Endothelial cell of umbilical vein (primary cell): Measurements from ENCODE around the gene BCR. TPM values are rescaled to one million over a fixed set of nuclear protein-coding genes. Genes with fewer than 3 reads are reported as not detected.

Source experiments
- BruUV-seq: library from RNA; stranded (reverse); fragments of 400-500 nt; replicated peaks from 2 replicates; lab custom pipeline; 2021; lab: Mats Ljungman, UMichigan
- CTCF ChIA-PET: fragments of 300-600, 350-600 bp; sonication (Branson Sonifier 250); formaldehyde crosslinking; loops from one replicate; lab custom pipeline; 2021; ENCODE audit warnings: antibody characterized with exemption, inconsistent platforms; lab: Charles Lee
- POLR2A ChIA-PET: fragments of 300-600, 350-600 bp; sonication (Branson Sonifier 250); formaldehyde crosslinking; loops from one replicate; lab custom pipeline; 2021; ENCODE audit warnings: antibody characterized with exemption, inconsistent platforms; lab: Charles Lee
- DNase-seq: peaks from one replicate; pipeline ENCODE4 v3.0.0-alpha.2; 2011; ENCODE audit warnings: low read depth, low spot score
- FAIRE-seq: peaks from 2 replicates; lab custom pipeline; 2011; peaks lifted over from hg19 to GRCh38; lab: Jason Lieb, UNC
- H2AFZ ChIP-seq: 2 replicates; pipeline ENCODE4 v1.6.0; 2012; ENCODE audit warnings: low read depth, low read length, control low read depth, inconsistent platforms
- H3K27ac ChIP-seq: 2 replicates; pipeline ENCODE4 v1.5.1; 2011; ENCODE audit warnings: low read depth, mild to moderate bottlenecking, control low read depth, low read length, moderate library complexity; ENCODE audit not compliant: insufficient read depth
- H3K27me3 ChIP-seq, 2 experiments: 2 replicates each; pipeline versions ENCODE4 v1.6.0 to v1.6.1; 2011; ENCODE audit warnings: low read length in 2 of 2, mixed read lengths in 1 of 2; ENCODE audit not compliant: control insufficient read depth in 2 of 2, insufficient read depth in 2 of 2
- H3K36me3 ChIP-seq, 2 experiments: 2 replicates in 1 of 2; 3 replicates in 1 of 2; pipeline ENCODE4 v1.5.1; 2011; ENCODE audit warnings: low read length in 2 of 2, mild to moderate bottlenecking in 1 of 2, moderate library complexity in 1 of 2; ENCODE audit not compliant: control insufficient read depth in 2 of 2, insufficient read depth in 2 of 2; ENCODE audit errors: extremely low read depth in 1 of 2
- H3K4me1 ChIP-seq: 3 replicates; pipeline ENCODE4 v1.5.1; 2011; ENCODE audit warnings: mild to moderate bottlenecking, low read length; ENCODE audit not compliant: control insufficient read depth, insufficient read depth; ENCODE audit errors: extremely low read depth
- H3K4me2 ChIP-seq: 2 replicates; pipeline ENCODE4 v1.6.1; 2011; ENCODE audit warnings: low read length, control low read depth, mixed read lengths; ENCODE audit not compliant: insufficient read depth
- H3K4me3 ChIP-seq, 3 experiments: fragments of 200-600 bp in 1 of 3; sonication (generic), shearing (Covaris generic) in 1 of 3; replicated peaks in 1 of 3; 2 replicates each; pipeline ENCODE4 v1.5.1; 2011 to 2016; ENCODE audit warnings: control low read depth in 3 of 3, low read length in 3 of 3, mild to moderate bottlenecking in 2 of 3, inconsistent platforms in 1 of 3, low read depth in 1 of 3, moderate library complexity in 1 of 3; ENCODE audit not compliant: insufficient read depth in 1 of 3
- H3K79me2 ChIP-seq: 2 replicates; pipeline ENCODE4 v1.6.0; 2012; ENCODE audit warnings: low read length, inconsistent platforms; ENCODE audit not compliant: control insufficient read depth, insufficient read depth
- H3K9ac ChIP-seq: replicated peaks from 2 replicates; pipeline ENCODE3; 2011; ENCODE audit warnings: low read length, control low read depth; ENCODE audit not compliant: insufficient read depth; ENCODE audit errors: extremely low read depth
- H3K9me1 ChIP-seq: replicated peaks from 3 replicates; pipeline ENCODE4 v1.6.0; 2011; ENCODE audit warnings: mild to moderate bottlenecking, low read length; ENCODE audit not compliant: control insufficient read depth, insufficient read depth; ENCODE audit errors: extremely low read depth
- H3K9me3 ChIP-seq: replicated peaks from 2 replicates; pipeline ENCODE4 v1.5.1; 2012; ENCODE audit warnings: low read length, inconsistent platforms; ENCODE audit not compliant: control insufficient read depth, insufficient read depth
- H4K20me1 ChIP-seq: replicated peaks from 2 replicates; pipeline ENCODE3; 2011; ENCODE audit warnings: mild to moderate bottlenecking, low read length; ENCODE audit not compliant: control insufficient read depth, insufficient read depth; ENCODE audit errors: extremely low read depth
- FOS ChIP-seq: IDR thresholded peaks from 2 replicates; pipeline ENCODE4 v1.6.1; 2011; ENCODE audit warnings: mild to moderate bottlenecking, low read length, moderate library complexity, borderline replicate concordance; ENCODE audit not compliant: insufficient read depth
- GATA2 ChIP-seq: IDR thresholded peaks from 2 replicates; pipeline ENCODE4 v1.7.0; 2011; ENCODE audit warnings: low read depth, mild to moderate bottlenecking, moderate library complexity, mixed read lengths, low read length; ENCODE audit not compliant: insufficient read length, insufficient read depth
- JUN ChIP-seq: IDR thresholded peaks from 2 replicates; pipeline ENCODE4 v1.6.1; 2011; ENCODE audit warnings: borderline replicate concordance, low read depth; ENCODE audit not compliant: insufficient read length, insufficient read depth
- MYC ChIP-seq: IDR thresholded peaks from one replicate; pipeline ENCODE4 v1.6.1; 2011; ENCODE audit warnings: mild to moderate bottlenecking, low read depth, low read length
- POLR2A ChIP-seq: IDR thresholded peaks from 2 replicates; pipeline ENCODE4 v1.6.1; 2012; ENCODE audit warnings: low read depth, mild to moderate bottlenecking, control low read depth, low read length
- POLR2AphosphoS5 ChIP-seq: IDR thresholded peaks from 2 replicates; pipeline ENCODE4 v1.6.1; 2012; ENCODE audit warnings: low read depth, mild to moderate bottlenecking, control low read depth, low read length, moderate library complexity; ENCODE audit not compliant: insufficient read depth
- dilution Hi-C: fragments of 300-500 bp; cut with MboI; formaldehyde crosslinking; loops from one replicate; pipeline ENCODE4 v1.15.0; 2019; ENCODE audit warnings: low sequenced_read_pairs; ENCODE audit not compliant: extremely low pct_ligation_motif_present
- intact Hi-C: fragments of 100-400 bp; cut with micrococcal nuclease; formaldehyde crosslinking; loops from one replicate; pipeline ENCODE4 v1.10.0; 2022
- polyA plus RNA-seq, 4 experiments: library from polyadenylated mRNA; depleted of rRNA in 3 of 4; stranded (reverse) in 3 of 4; unstranded in 1 of 4; fragments of >200 nt; gene quantifications; 2 replicates each; pipeline versions ENCODE4 v1.2.1 to v1.2.3, GENCODE V29; 2011 to 2012; ENCODE audit warnings: missing spikeins in 1 of 4
- total RNA-seq: library from RNA; stranded (reverse); gene quantifications from 2 replicates; pipeline ENCODE4 v1.2.3, GENCODE V29; 2021
- TF ChIP-seq, protein P1 (sequence below), 2 donors: IDR thresholded peaks; 1 replicate in 1 of 2; 2 replicates in 1 of 2; pipeline ENCODE4 v1.5.1; 2011; ENCODE audit warnings: low read length in 2 of 2, mild to moderate bottlenecking in 2 of 2, moderate library complexity in 2 of 2, control low read depth in 1 of 2, inconsistent platforms in 1 of 2, low read depth in 1 of 2; ENCODE audit not compliant: insufficient read depth in 1 of 2; ENCODE audit errors: extremely low read depth in 1 of 2
- TF ChIP-seq, protein P2 (sequence below): IDR thresholded peaks from 2 replicates; pipeline ENCODE4 v1.6.1; 2011; ENCODE audit not compliant: insufficient read depth, insufficient read length

The BCR gene
- total and polyA plus RNA-seq, 2 donors (not counting 3 experiments of a cell fraction or from before 2014, with no cell fraction given): 129 to 141 TPM

DNA sequence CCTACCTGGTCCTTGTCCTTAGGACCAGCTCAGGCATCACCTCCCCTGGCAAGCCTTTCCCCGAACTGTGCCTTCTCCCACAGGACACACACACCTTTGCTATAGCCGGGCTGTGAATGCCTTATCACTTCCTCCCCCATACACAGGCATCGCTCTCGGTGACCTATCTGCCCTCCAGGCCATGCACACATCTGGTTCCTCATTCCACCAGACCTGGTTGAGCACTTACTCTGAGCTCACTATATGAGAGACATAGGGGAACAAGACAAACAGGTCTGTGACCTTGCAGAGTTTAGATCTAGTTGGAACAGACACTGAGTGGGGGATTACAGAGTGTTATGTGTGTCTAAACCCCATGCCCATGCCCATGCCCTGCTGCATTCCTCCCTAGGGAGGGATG is 3.1 kb upstream of the BCR start:
- Histone ChIP-seq H3K27ac (no peak overlapping the region), H3K9me3 (no peaks in the 10 kb centered on the region), H3K4me3 (no peak overlapping the region), H4K20me1 (no peaks in the 10 kb centered on the region), H3K4me2 (no peak overlapping the region), H3K79me2 (peaks cover 17% of the 10 kb centered on the region), H2AFZ (no peak overlapping the region), H3K36me3 (peaks cover 0 to 2% of the 10 kb centered on the region in 2 experiments), H3K4me1 (peaks cover 18% of the 10 kb centered on the region), H3K9me1 (no peaks in the 10 kb centered on the region), H3K27me3 (no peaks in the 10 kb centered on the region), H3K9ac (no peak overlapping the region)
- intact Hi-C loops: loop anchor here (10.0 kb wide), 1 partner anchor 358 kb away; no protein-coding TSS in a partner anchor
- no peak for FAIRE-seq
- dilution Hi-C loops: no loop called here
- DNase-seq: no peak
- ChIA-PET CTCF (interaction anchor here (0.8 to 12.6 kb wide), 8 partner anchors 14 to 208 kb away, joined by 3 to 451 read pairs (median 4); no protein-coding TSS in a partner anchor), POLR2A (no interaction called here)
- BruUV-seq: no TSS peak
- TF ChIP-seq POLR2AphosphoS5: no peak
- no peak for TF ChIP-seq JUN
- no peak for TF ChIP-seq FOS
- TF ChIP-seq, protein P1, sequence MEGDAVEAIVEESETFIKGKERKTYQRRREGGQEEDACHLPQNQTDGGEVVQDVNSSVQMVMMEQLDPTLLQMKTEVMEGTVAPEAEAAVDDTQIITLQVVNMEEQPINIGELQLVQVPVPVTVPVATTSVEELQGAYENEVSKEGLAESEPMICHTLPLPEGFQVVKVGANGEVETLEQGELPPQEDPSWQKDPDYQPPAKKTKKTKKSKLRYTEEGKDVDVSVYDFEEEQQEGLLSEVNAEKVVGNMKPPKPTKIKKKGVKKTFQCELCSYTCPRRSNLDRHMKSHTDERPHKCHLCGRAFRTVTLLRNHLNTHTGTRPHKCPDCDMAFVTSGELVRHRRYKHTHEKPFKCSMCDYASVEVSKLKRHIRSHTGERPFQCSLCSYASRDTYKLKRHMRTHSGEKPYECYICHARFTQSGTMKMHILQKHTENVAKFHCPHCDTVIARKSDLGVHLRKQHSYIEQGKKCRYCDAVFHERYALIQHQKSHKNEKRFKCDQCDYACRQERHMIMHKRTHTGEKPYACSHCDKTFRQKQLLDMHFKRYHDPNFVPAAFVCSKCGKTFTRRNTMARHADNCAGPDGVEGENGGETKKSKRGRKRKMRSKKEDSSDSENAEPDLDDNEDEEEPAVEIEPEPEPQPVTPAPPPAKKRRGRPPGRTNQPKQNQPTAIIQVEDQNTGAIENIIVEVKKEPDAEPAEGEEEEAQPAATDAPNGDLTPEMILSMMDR (IDR thresholded peaks at IDR 0.05; ENCODE audit: extremely low read depth in 1 of 2, insufficient read depth in 1 of 2, low read depth in 1 of 2, low read length in 2 of 2): no peak
- TF ChIP-seq, protein P2, sequence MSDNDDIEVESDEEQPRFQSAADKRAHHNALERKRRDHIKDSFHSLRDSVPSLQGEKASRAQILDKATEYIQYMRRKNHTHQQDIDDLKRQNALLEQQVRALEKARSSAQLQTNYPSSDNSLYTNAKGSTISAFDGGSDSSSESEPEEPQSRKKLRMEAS: no peak
- TF ChIP-seq POLR2A: no peak
- TF ChIP-seq MYC: no peak
- TF ChIP-seq GATA2: no peak
